K562 (cell line): Measurements from ENCODE around the gene PTPRC. TPM values are rescaled to one million over a fixed set of nuclear protein-coding genes. Genes with fewer than 3 reads are reported as not detected.

Experiments used
- ATAC-seq: fragments of 200-7000 bp; cut with Tn5 transposase; 3 replicates; pipeline ENCODE4 v1.9.1; 2020; ENCODE audit warnings: moderate library complexity
- BruUV-seq: library from RNA; stranded (reverse); fragments of 400-500 nt; replicated peaks from 2 replicates; lab custom pipeline; 2021; lab: Mats Ljungman, UMichigan
- CTCF ChIA-PET: fragments of 300-600 bp; formaldehyde crosslinking; extraction: SDS; loops from one replicate; lab custom pipeline; 2021; ENCODE audit warnings: low intra/inter-chr PET ratio; lab: Yijun Ruan, JAX
- POLR2A ChIA-PET: fragments of 300-600, 350-650 bp; sonication (Branson Sonifier 250); formaldehyde crosslinking; extraction: SDS; loops from one replicate; lab custom pipeline; 2021; ENCODE audit warnings: antibody characterized with exemption, inconsistent platforms; lab: Yijun Ruan, JAX
- DNase-seq, 4 experiments: peaks; one replicate each; pipeline versions ENCODE4 v3.0.0 to v3.0.0-alpha.2; 2011 to 2018; ENCODE audit warnings: low spot score in 3 of 4, mixed read lengths in 3 of 4; ENCODE audit errors: extremely low read depth in 1 of 4
- FAIRE-seq: peaks from 2 replicates; lab custom pipeline; 2011; peaks lifted over from hg19 to GRCh38; lab: Jason Lieb, UNC
- H2AFZ ChIP-seq: 2 replicates; pipeline ENCODE4 v1.6.0; 2011; ENCODE audit warnings: low read depth, low read length, control low read depth, inconsistent platforms
- H3K27ac ChIP-seq: fragments of 200-600 bp; 3 replicates; pipeline ENCODE4 v1.8.0; 2011; ENCODE audit warnings: low read depth, mild to moderate bottlenecking, control low read depth, inconsistent platforms, low read length, moderate library complexity, mixed read lengths; ENCODE audit errors: extremely low read depth
- H3K27me3 ChIP-seq, 2 experiments: fragments of 300-600 bp in 1 of 2; 2 replicates in 1 of 2; 3 replicates in 1 of 2; pipeline versions ENCODE4 v1.6.0 to v1.8.0; 2011; ENCODE audit warnings: inconsistent platforms in 2 of 2, low read length in 2 of 2, mild to moderate bottlenecking in 1 of 2, mixed read lengths in 1 of 2, moderate library complexity in 1 of 2; ENCODE audit not compliant: control insufficient read depth in 2 of 2, insufficient read depth in 2 of 2
- H3K36me3 ChIP-seq: fragments of 300-600 bp; 3 replicates; pipeline ENCODE4 v1.8.0; 2011; ENCODE audit warnings: mild to moderate bottlenecking, low read length, inconsistent platforms; ENCODE audit not compliant: control insufficient read depth, insufficient read depth
- H3K4me1 ChIP-seq, 2 experiments: fragments of 200-600 bp in 1 of 2; replicated peaks in 1 of 2; 2 replicates in 1 of 2; 3 replicates in 1 of 2; pipeline versions ENCODE4 v1.5.1 to v1.8.0; 2011; ENCODE audit warnings: inconsistent platforms in 2 of 2, low read length in 2 of 2, mild to moderate bottlenecking in 1 of 2, mixed read lengths in 1 of 2, moderate library complexity in 1 of 2; ENCODE audit not compliant: control insufficient read depth in 2 of 2, insufficient read depth in 2 of 2
- H3K4me2 ChIP-seq: 2 replicates; pipeline ENCODE4 v1.6.1; 2011; ENCODE audit warnings: low read length, control low read depth, inconsistent platforms, mixed read lengths; ENCODE audit not compliant: insufficient read depth
- H3K4me3 ChIP-seq: fragments of 200-600 bp; sonication (generic), shearing (Covaris generic); 2 replicates; pipeline ENCODE4 v1.5.1; 2016; ENCODE audit warnings: control low read depth, inconsistent platforms
- H3K79me2 ChIP-seq: fragments of 200-600 bp; 3 replicates; pipeline ENCODE4 v1.8.0; 2011; ENCODE audit warnings: low read length, inconsistent platforms; ENCODE audit not compliant: control insufficient read depth, insufficient read depth
- H3K9ac ChIP-seq, 2 experiments: 2 replicates each; pipeline versions ENCODE4 v1.6.0 to v1.6.1; 2011; ENCODE audit warnings: low read depth in 2 of 2, low read length in 2 of 2, control low read depth in 1 of 2, inconsistent platforms in 1 of 2, mild to moderate bottlenecking in 1 of 2, mixed read lengths in 1 of 2; ENCODE audit not compliant: insufficient read depth in 1 of 2
- H3K9me1 ChIP-seq: one replicate; pipeline ENCODE4 v1.6.0; 2011; ENCODE audit warnings: inconsistent platforms, mild to moderate bottlenecking, low read length, moderate library complexity; ENCODE audit not compliant: control insufficient read depth, insufficient read depth
- H3K9me3 ChIP-seq: replicated peaks from 2 replicates; pipeline ENCODE4 v1.5.1; 2011; ENCODE audit warnings: low read depth, low read length, inconsistent platforms; ENCODE audit not compliant: control insufficient read depth, insufficient read depth
- H4K20me1 ChIP-seq: replicated peaks from 2 replicates; pipeline ENCODE4 v1.6.1; 2011; ENCODE audit warnings: low read length, inconsistent platforms, mixed read lengths; ENCODE audit not compliant: control insufficient read depth, insufficient read depth
- CBX1 ChIP-seq: sonication (generic); IDR thresholded peaks from 2 replicates; pipeline ENCODE4 v1.6.1; 2016; ENCODE audit warnings: antibody characterized with exemption, low read depth, mild to moderate bottlenecking
- DIDO1 ChIP-seq: fragments of 450-650 bp; IDR thresholded peaks from 2 replicates; pipeline ENCODE4 v1.6.1; 2016; ENCODE audit warnings: low read depth, missing biosample characterization, missing genetic modification characterization
- KDM2B ChIP-seq: fragments of 250-450 bp; sonication (Bioruptor Pico); IDR thresholded peaks from 2 replicates; pipeline ENCODE4 v1.8.0; 2021; ENCODE audit warnings: mild to moderate bottlenecking, moderate library complexity
- NEUROD1 ChIP-seq: fragments of 150-350 bp; IDR thresholded peaks from 2 replicates; pipeline ENCODE4 v1.6.1; 2014; ENCODE audit warnings: borderline replicate concordance, low read length, low read depth; ENCODE audit not compliant: partially characterized antibody
- NFIX ChIP-seq: fragments of 250-450 bp; sonication (Bioruptor Pico); IDR thresholded peaks from 2 replicates; pipeline ENCODE4 v1.4.0; 2020; ENCODE audit warnings: low read depth, mild to moderate bottlenecking, moderate library complexity
- RBFOX2 ChIP-seq: fragments of 200-400 bp; formaldehyde crosslinking; IDR thresholded peaks from 2 replicates; pipeline ENCODE4 v1.6.1; 2017; ENCODE audit warnings: low read depth, mild to moderate bottlenecking, low read length, moderate library complexity
- SP2 ChIP-seq: IDR thresholded peaks from 2 replicates; pipeline ENCODE4 v1.6.1; 2011; ENCODE audit warnings: mild to moderate bottlenecking, low read depth, low read length, moderate library complexity; ENCODE audit not compliant: poor library complexity, severe bottlenecking; ENCODE audit errors: extremely low read depth
- WGBS: fragments of 100-300 bp; shearing (Covaris generic); methylation state at CpG from one replicate; pipeline ENCODE4 v1.1.6; 2016; ENCODE audit warnings: low coverage, mixed read lengths; ENCODE audit not compliant: insufficient coverage; ENCODE audit errors: missing lambda C conversion rate; 5-methylcytosine and 5-hydroxymethylcytosine counted together
- in situ Hi-C: fragments of 300-500 bp; cut with MboI; formaldehyde crosslinking; loops from 4 replicates; pipeline ENCODE4 v1.15.0; 2018; ENCODE audit warnings: inconsistent platforms, mixed read lengths
- intact Hi-C: fragments of 100-400 bp; cut with micrococcal nuclease; formaldehyde crosslinking; loops from 2 replicates; pipeline ENCODE4 v1.14.2; 2022
- polyA plus RNA-seq, 8 experiments: library from polyadenylated mRNA; depleted of rRNA in 4 of 8; stranded (reverse) in 5 of 8; unstranded in 3 of 8; fragments of >200 nt; fragmentation: Nextera tagmentation in 2 of 8; fragmentation: Illumina TruSeq in 1 of 8; extraction: Ambion mirVana in 2 of 8; extraction: Trizol in 1 of 8; gene quantifications; 2 replicates each; pipeline versions ENCODE4 v1.2.1 to v1.2.3, GENCODE V29; 2011 to 2014; ENCODE audit warnings: inconsistent platforms in 1 of 8, missing spikeins in 1 of 8
- total RNA-seq, 7 experiments: library from RNA; depleted of rRNA in 6 of 7; stranded (reverse); fragments of >200 nt in 6 of 7; fragmentation: Illumina TruSeq in 2 of 7; extraction: Trizol in 2 of 7; gene quantifications; 2 replicates each; pipeline versions ENCODE4 v1.2.1 to v1.2.3, GENCODE V29; 2011 to 2021; ENCODE audit warnings: low replicate concordance in 1 of 7
- TF ChIP-seq, protein P1 (sequence below): fragments of 450-650 bp; formaldehyde crosslinking; IDR thresholded peaks from 2 replicates; pipeline ENCODE4 v1.4.0; 2020; ENCODE audit warnings: mild to moderate bottlenecking, mixed read lengths
- TF ChIP-seq, protein P2 (sequence below): sonication (generic); formaldehyde crosslinking; IDR thresholded peaks from 2 replicates; pipeline ENCODE4 v1.8.1; 2023; ENCODE audit warnings: mild to moderate bottlenecking, missing genetic modification reagents
- TF ChIP-seq, protein P3 (sequence below), 3 experiments: fragments of 200-800 bp in 1 of 3; fragments of 250-450 bp in 1 of 3; fragments of 450-650 bp in 1 of 3; sonication (Bioruptor Pico) in 1 of 3; sonication (Bioruptor generic) in 1 of 3; formaldehyde crosslinking in 1 of 3; IDR thresholded peaks; 2 replicates each; pipeline versions ENCODE4 v1.6.1 to v1.8.0; 2016 to 2022; ENCODE audit warnings: mild to moderate bottlenecking in 2 of 3, missing genetic modification characterization in 2 of 3, missing compliant biosample characterization in 1 of 3, moderate library complexity in 1 of 3
- TF ChIP-seq, protein P4 (sequence below): sonication (generic); formaldehyde crosslinking; IDR thresholded peaks from 2 replicates; pipeline ENCODE4 v1.8.1; 2023; ENCODE audit warnings: mild to moderate bottlenecking, missing genetic modification reagents, moderate library complexity

Gene PTPRC
- total and polyA plus RNA-seq, 9 of the 15 experiments (the other 6 are each of a cell fraction or from before 2014, with no cell fraction given) = 7.1 to 107 (median 62.9) TPM

DNA sequence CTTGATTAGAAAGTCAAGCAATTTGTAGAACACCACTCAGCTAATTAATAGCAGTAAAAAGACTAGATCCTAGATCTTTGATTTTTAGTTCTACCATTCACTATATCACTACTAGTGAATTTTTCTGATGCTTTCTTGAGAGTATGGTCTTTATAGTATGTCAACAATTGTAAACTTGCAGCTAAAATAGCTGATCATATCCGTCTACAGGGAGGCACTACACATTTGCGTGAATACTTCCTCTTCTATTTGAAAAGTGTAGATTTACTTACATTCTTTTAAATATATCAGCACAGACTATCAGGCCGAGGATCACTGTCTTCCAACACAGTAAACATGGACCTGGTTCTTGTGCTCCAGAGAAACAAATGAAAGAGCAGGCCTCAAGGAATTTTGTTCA is 18.6 kb upstream of the PTPRC start:
- no peak overlapping the region for H3K4me2 ChIP-seq
- H3K9ac ChIP-seq = no peak overlapping the region
- no peak for ATAC-seq
- H4K20me1 ChIP-seq = no peaks in the 10 kb centered on the region
- FAIRE-seq = no peak
- H2AFZ ChIP-seq = peak overlapping the region; percentile 18; the same call in 1 of the 2 replicates
- in situ Hi-C loops (no loop called here), intact Hi-C loops (no loop called here)
- ChIA-PET POLR2A (interaction anchor here (1.5 kb wide), 1 partner anchor 10 kb away, joined by 9 read pairs; no protein-coding TSS in a partner anchor), CTCF (no interaction called here)
- no peak for DNase-seq
- no peaks in the 10 kb centered on the region for H3K27me3 ChIP-seq
- WGBS = 25% methylated on average over 3 of the region's 3 CpGs
- H3K27ac ChIP-seq = no peak overlapping the region
- no peaks in the 10 kb centered on the region for H3K36me3 ChIP-seq
- H3K9me1 ChIP-seq = no peaks in the 10 kb centered on the region
- no peaks in the 10 kb centered on the region for H3K79me2 ChIP-seq
- H3K4me1 ChIP-seq = no peaks in the 10 kb centered on the region
- no peak overlapping the region for H3K4me3 ChIP-seq
- no TSS peak for BruUV-seq
- H3K9me3 ChIP-seq = no peaks in the 10 kb centered on the region
- TF ChIP-seq, protein P1, sequence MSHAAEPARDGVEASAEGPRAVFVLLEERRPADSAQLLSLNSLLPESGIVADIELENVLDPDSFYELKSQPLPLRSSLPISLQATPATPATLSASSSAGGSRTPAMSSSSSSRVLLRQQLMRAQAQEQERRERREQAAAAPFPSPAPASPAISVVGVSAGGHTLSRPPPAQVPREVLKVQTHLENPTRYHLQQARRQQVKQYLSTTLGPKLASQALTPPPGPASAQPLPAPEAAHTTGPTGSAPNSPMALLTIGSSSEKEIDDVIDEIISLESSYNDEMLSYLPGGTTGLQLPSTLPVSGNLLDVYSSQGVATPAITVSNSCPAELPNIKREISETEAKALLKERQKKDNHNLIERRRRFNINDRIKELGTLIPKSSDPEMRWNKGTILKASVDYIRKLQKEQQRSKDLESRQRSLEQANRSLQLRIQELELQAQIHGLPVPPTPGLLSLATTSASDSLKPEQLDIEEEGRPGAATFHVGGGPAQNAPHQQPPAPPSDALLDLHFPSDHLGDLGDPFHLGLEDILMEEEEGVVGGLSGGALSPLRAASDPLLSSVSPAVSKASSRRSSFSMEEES (CRISPR knock-in tag) = no peak
- TF ChIP-seq, protein P2, sequence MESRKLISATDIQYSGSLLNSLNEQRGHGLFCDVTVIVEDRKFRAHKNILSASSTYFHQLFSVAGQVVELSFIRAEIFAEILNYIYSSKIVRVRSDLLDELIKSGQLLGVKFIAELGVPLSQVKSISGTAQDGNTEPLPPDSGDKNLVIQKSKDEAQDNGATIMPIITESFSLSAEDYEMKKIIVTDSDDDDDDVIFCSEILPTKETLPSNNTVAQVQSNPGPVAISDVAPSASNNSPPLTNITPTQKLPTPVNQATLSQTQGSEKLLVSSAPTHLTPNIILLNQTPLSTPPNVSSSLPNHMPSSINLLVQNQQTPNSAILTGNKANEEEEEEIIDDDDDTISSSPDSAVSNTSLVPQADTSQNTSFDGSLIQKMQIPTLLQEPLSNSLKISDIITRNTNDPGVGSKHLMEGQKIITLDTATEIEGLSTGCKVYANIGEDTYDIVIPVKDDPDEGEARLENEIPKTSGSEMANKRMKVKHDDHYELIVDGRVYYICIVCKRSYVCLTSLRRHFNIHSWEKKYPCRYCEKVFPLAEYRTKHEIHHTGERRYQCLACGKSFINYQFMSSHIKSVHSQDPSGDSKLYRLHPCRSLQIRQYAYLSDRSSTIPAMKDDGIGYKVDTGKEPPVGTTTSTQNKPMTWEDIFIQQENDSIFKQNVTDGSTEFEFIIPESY (CRISPR knock-in tag) = no peak
- TF ChIP-seq, protein P3, sequence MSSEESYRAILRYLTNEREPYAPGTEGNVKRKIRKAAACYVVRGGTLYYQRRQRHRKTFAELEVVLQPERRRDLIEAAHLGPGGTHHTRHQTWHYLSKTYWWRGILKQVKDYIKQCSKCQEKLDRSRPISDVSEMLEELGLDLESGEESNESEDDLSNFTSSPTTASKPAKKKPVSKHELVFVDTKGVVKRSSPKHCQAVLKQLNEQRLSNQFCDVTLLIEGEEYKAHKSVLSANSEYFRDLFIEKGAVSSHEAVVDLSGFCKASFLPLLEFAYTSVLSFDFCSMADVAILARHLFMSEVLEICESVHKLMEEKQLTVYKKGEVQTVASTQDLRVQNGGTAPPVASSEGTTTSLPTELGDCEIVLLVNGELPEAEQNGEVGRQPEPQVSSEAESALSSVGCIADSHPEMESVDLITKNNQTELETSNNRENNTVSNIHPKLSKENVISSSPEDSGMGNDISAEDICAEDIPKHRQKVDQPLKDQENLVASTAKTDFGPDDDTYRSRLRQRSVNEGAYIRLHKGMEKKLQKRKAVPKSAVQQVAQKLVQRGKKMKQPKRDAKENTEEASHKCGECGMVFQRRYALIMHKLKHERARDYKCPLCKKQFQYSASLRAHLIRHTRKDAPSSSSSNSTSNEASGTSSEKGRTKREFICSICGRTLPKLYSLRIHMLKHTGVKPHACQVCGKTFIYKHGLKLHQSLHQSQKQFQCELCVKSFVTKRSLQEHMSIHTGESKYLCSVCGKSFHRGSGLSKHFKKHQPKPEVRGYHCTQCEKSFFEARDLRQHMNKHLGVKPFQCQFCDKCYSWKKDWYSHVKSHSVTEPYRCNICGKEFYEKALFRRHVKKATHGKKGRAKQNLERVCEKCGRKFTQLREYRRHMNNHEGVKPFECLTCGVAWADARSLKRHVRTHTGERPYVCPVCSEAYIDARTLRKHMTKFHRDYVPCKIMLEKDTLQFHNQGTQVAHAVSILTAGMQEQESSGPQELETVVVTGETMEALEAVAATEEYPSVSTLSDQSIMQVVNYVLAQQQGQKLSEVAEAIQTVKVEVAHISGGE (CRISPR knock-in tag; IDR thresholded peaks at IDR 0.05) = no peak
- TF ChIP-seq NFIX = no peak
- TF ChIP-seq CBX1 = no peak
- no peak for TF ChIP-seq KDM2B
- no peak for TF ChIP-seq RBFOX2
- no peak for TF ChIP-seq SP2
- TF ChIP-seq NEUROD1 = no peak
- TF ChIP-seq, protein P4, sequence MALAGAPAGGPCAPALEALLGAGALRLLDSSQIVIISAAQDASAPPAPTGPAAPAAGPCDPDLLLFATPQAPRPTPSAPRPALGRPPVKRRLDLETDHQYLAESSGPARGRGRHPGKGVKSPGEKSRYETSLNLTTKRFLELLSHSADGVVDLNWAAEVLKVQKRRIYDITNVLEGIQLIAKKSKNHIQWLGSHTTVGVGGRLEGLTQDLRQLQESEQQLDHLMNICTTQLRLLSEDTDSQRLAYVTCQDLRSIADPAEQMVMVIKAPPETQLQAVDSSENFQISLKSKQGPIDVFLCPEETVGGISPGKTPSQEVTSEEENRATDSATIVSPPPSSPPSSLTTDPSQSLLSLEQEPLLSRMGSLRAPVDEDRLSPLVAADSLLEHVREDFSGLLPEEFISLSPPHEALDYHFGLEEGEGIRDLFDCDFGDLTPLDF (CRISPR knock-in tag) = no peak
- no peak for TF ChIP-seq DIDO1
